ENCODE measurements around the gene CNOT4. TPM values are rescaled to one million over a fixed set of nuclear protein-coding genes. Genes with fewer than 3 reads are reported as not detected.

The CNOT4 gene
- total and polyA plus RNA-seq, 2 of the 4 experiments (the other 2 are of a cell fraction) = 7.0 to 8.1 TPM

DNA sequence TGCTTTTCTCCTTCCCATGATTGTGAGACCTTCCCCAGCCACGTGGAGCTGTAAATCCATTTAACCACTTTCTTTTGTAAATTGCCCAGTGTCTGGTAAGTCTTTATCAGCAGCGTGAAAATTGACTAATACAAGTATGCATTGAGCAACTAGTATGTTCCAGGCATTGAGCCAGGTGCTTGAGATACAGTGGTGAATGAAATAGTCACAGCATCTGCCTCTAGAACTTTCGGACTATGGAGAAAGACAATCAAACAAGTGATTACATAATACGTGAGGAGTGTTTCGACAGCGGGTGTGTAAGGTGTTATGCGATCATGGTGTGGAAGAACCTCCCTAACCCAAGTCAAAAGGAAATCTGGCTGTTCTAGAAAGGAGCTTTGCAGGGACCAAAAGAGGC is 26.2 kb upstream of the CNOT4 start:
- POLR2A ChIA-PET (ENCODE audit: unreplicated experiment) = no interaction called here
- Histone ChIP-seq H3K79me1 (ENCODE audit: low read depth in 1 of 2, low read length in 2 of 2) (no peaks in the 10 kb centered on the region), H2BK20ac (ENCODE audit: low read depth, low read length) (no peak overlapping the region), H3K9me1 (ENCODE audit: insufficient read depth, low read length) (no peaks in the 10 kb centered on the region), H3K4ac (ENCODE audit: low read depth, low read length) (no peak overlapping the region), H2BK15ac (ENCODE audit: low read depth, low read length) (no peak overlapping the region), H3K18ac (ENCODE audit: low read depth, low read length) (no peak overlapping the region), H3K27ac (ENCODE audit: insufficient read depth, low read length) (no peak overlapping the region), H4K91ac (ENCODE audit: insufficient read depth, low read depth, low read length) (no peak overlapping the region), H2BK120ac (ENCODE audit: low read depth, low read length) (no peak overlapping the region), H3K9me3 (ENCODE audit: control insufficient read depth, insufficient read depth, low read length) (no peaks in the 10 kb centered on the region), H3K36me3 (ENCODE audit: control insufficient read depth, insufficient read depth, low read length) (no peaks in the 10 kb centered on the region), H2AK5ac (ENCODE audit: low read depth, low read length) (no peak overlapping the region), H4K5ac (ENCODE audit: low read depth, low read length) (no peak overlapping the region), H3K23ac (ENCODE audit: low read depth, low read length) (no peak overlapping the region), H3K27me3 (ENCODE audit: control insufficient read depth, insufficient read depth, low read length) (peaks cover 2% of the 10 kb centered on the region), H4K20me1 (ENCODE audit: insufficient read depth, low read length) (no peaks in the 10 kb centered on the region), H2BK5ac (ENCODE audit: low read depth, low read length, poor library complexity, severe bottlenecking) (no peak overlapping the region), H2AFZ (replicated peaks; ENCODE audit: low read length, poor library complexity) (no peak overlapping the region), H4K8ac (ENCODE audit: low read depth in 2 of 2, low read length in 2 of 2) (no peak overlapping the region), H3K9ac (ENCODE audit: low read depth, low read length) (no peak overlapping the region), H3K56ac (ENCODE audit: extremely low read depth, insufficient read depth, low read length) (no peak overlapping the region), H3K14ac (replicated peaks; ENCODE audit: low read depth, low read length) (no peak overlapping the region), H3K4me2 (ENCODE audit: low read depth, low read length) (no peak overlapping the region), H3K4me3 (ENCODE audit: insufficient read depth, low read depth, low read length) (no peak overlapping the region), H3K4me1 (ENCODE audit: control insufficient read depth, insufficient read depth, low read length) (no peaks in the 10 kb centered on the region), H2AK9ac (replicated peaks; ENCODE audit: low read depth, low read length, poor library complexity) (no peak overlapping the region)
- peak; percentile 37 for DNase-seq
- intact Hi-C loops (cut with micrococcal nuclease) = no loop called here
- TF ChIP-seq BHLHE40 (IDR thresholded peaks at IDR 0.05; ENCODE audit: low read depth, low read length) (no peak), MAFK (IDR thresholded peaks at IDR 0.05; ENCODE audit: low read depth, low read length) (no peak), CEBPB (IDR thresholded peaks at IDR 0.05; ENCODE audit: low read depth, low read length) (peak; percentile 50; the same call in 1 of the 2 replicates)
- ATAC-seq (ENCODE audit: low read depth) = no peak; the same call in 1 of the 2 replicates
- WGBS, 2 experiments (ENCODE audit: extremely low coverage in 2 of 2, insufficient read length in 1 of 2) = no CpG with 5 or more reads among the region's 7 CpGs
- no TSS peak for BruUV-seq (replicated peaks)
- in situ Hi-C loops (cut with MboI; ENCODE audit: low sequenced_read_pairs) = no loop called here
- CTCF ChIA-PET = no interaction called here
- dilution Hi-C loops (cut with HindIII; ENCODE audit: low sequenced_read_pairs, unreplicated experiment) = no loop called here

Measured in IMR-90 (cell line).